HFFc6 (cell line): ENCODE measurements around the gene RHEB. TPM values are rescaled to one million over a fixed set of nuclear protein-coding genes. Genes with fewer than 3 reads are reported as not detected.

Source experiments
- DNase-seq: peaks from one replicate; pipeline ENCODE4 v3.0.0-alpha.2; 2018
- H3K27ac Mint-ChIP-seq: 2 replicates; pipeline ENCODE4 v1.8.0; 2020; ENCODE audit warnings: mild to moderate bottlenecking, mixed read lengths
- H3K27me3 Mint-ChIP-seq: 2 replicates; pipeline ENCODE4 v1.8.0; 2021; ENCODE audit warnings: mild to moderate bottlenecking, moderate library complexity, mixed read lengths; ENCODE audit not compliant: insufficient read depth
- H3K36me3 Mint-ChIP-seq: 2 replicates; pipeline ENCODE4 v1.8.0; 2021; ENCODE audit warnings: low read depth, mixed read lengths
- H3K4me1 Mint-ChIP-seq: 2 replicates; pipeline ENCODE4 v1.8.0; 2020; ENCODE audit warnings: low read depth, mixed read lengths
- H3K4me3 Mint-ChIP-seq: 2 replicates; pipeline ENCODE4 v1.8.0; 2020; ENCODE audit warnings: mild to moderate bottlenecking, moderate library complexity, mixed read lengths
- H3K9me3 Mint-ChIP-seq: 2 replicates; pipeline ENCODE4 v1.8.0; 2020; ENCODE audit warnings: mild to moderate bottlenecking, mixed read lengths
- CTCF ChIP-seq: fragments of 200-600 bp; sonication (generic); IDR thresholded peaks from 2 replicates; pipeline ENCODE4 v1.5.0; 2021; ENCODE audit warnings: antibody characterized with exemption, mild to moderate bottlenecking
- total RNA-seq, 6 experiments: library from RNA; stranded (reverse); fragmentation: NEBNext Ultra II Directional; extraction: Animal tissue kit (Norgen Biotek cat#: 25700); gene quantifications; 2 replicates in 1 of 6; 3 replicates in 5 of 6; pipeline ENCODE4 v1.2.3, GENCODE V29; 2021

RHEB gene
- total RNA-seq, 6 experiments from 2014 or later: 104 to 122 (median 118) TPM

- Mint-ChIP-seq H3K4me1 (peaks cover 18% of the 10 kb centered on the region), H3K27ac (no peak overlapping the region), H3K9me3 (no peaks in the 10 kb centered on the region), H3K27me3 (peaks cover 23% of the 10 kb centered on the region), H3K36me3 (no peaks in the 10 kb centered on the region), H3K4me3 (no peak overlapping the region)
- no peak for DNase-seq
- TF ChIP-seq CTCF: peak; percentile 56
Measured at GRCh38 chr7:151432658-151433521, 86.8 kb downstream of the RHEB start.

GRCh38 chr7:151431768-151432311, 87.9 kb downstream of the RHEB start:
- no peak for TF ChIP-seq CTCF
- Mint-ChIP-seq H3K27ac (no peak overlapping the region), H3K27me3 (peaks cover 17% of the 10 kb centered on the region), H3K9me3 (no peaks in the 10 kb centered on the region), H3K36me3 (no peaks in the 10 kb centered on the region), H3K4me1 (peaks cover 20% of the 10 kb centered on the region), H3K4me3 (no peak overlapping the region)
- DNase-seq: no peak

- DNase-seq: no peak
- no peak for TF ChIP-seq CTCF
- Mint-ChIP-seq H3K4me3 (no peak overlapping the region), H3K36me3 (no peaks in the 10 kb centered on the region), H3K9me3 (no peaks in the 10 kb centered on the region), H3K27ac (no peak overlapping the region), H3K27me3 (peaks cover 12% of the 10 kb centered on the region), H3K4me1 (peaks cover 20% of the 10 kb centered on the region)
Measured at GRCh38 chr7:151431281-151431767, 88.4 kb downstream of the RHEB start.

GRCh38 chr7:151430391-151431205, 89.1 kb downstream of the RHEB start:
- Mint-ChIP-seq H3K4me1 (peaks cover 27% of the 10 kb centered on the region), H3K4me3 (no peak overlapping the region), H3K9me3 (no peaks in the 10 kb centered on the region), H3K36me3 (no peaks in the 10 kb centered on the region), H3K27ac (no peak overlapping the region), H3K27me3 (peaks cover 10% of the 10 kb centered on the region)
- DNase-seq: no peak
- no peak for TF ChIP-seq CTCF

- peaks cover 10% of the 10 kb centered on the region for H3K27me3 Mint-ChIP-seq
- no peak for TF ChIP-seq CTCF
- no peaks in the 10 kb centered on the region for H3K36me3 Mint-ChIP-seq
- H3K27ac Mint-ChIP-seq: no peak overlapping the region
- no peak for DNase-seq
- H3K9me3 Mint-ChIP-seq: no peaks in the 10 kb centered on the region
- H3K4me3 Mint-ChIP-seq: no peak overlapping the region
- H3K4me1 Mint-ChIP-seq: peaks cover 29% of the 10 kb centered on the region
Measured at GRCh38 chr7:151429560-151430331, 89.9 kb downstream of the RHEB start.
